Activated CD4-positive, CD25-positive, alpha-beta regulatory T cell treated with anti-CD3 and anti-CD28 coated beads, Interleukin-2, amount 50 U/mL, for 24 hours (primary cell): ENCODE data around the gene ACTMAP.
A peak's percentile ranks its signal among the peaks of the same experiment; 100 is the strongest.

Experiments used
- ATAC-seq, 2 donors: fragments of 150-1000 bp; cut with Tn5 transposase; one replicate each; pipeline ENCODE4 v1.10.0; 2021; ENCODE audit warnings: mild to moderate bottlenecking in 1 of 2, moderate library complexity in 1 of 2

The ACTMAP gene

DNA sequence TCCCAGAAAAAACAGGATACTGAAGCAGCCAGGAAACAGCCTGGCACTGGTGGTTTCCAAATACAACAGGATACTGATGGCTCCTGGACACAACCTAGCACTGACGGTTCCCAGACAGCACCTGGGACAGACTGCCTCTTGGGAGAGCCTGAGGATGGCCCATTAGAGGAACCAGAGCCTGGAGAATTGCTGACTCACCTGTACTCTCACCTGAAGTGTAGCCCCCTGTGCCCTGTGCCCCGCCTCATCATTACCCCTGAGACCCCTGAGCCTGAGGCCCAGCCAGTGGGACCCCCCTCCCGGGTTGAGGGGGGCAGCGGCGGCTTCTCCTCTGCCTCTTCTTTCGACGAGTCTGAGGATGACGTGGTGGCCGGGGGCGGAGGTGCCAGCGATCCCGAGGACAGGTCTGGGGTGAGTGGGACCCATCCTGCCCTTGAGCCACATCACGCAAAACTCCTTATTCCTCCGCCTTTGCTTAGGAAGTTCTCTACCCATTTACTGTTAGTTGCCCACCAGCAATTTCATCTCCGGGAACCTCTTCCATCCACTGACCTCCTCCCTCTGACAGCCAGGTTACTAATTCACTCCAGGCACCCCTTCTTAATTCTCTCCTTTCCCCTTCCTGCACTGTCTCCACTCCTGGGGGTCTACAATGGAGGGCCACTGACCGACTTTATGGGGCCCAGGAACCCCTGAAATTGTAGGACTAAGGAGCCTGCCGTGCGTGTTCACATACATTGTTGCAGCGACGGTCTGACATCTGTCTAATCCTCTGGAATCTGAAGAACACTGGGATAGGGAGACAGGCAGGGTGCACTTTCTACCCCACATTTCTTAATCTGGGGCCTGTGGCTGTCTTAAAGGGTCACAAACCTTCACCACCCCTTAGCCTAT lies 32.1 kb downstream of the ACTMAP start:
- ATAC-seq: no peak

DNA sequence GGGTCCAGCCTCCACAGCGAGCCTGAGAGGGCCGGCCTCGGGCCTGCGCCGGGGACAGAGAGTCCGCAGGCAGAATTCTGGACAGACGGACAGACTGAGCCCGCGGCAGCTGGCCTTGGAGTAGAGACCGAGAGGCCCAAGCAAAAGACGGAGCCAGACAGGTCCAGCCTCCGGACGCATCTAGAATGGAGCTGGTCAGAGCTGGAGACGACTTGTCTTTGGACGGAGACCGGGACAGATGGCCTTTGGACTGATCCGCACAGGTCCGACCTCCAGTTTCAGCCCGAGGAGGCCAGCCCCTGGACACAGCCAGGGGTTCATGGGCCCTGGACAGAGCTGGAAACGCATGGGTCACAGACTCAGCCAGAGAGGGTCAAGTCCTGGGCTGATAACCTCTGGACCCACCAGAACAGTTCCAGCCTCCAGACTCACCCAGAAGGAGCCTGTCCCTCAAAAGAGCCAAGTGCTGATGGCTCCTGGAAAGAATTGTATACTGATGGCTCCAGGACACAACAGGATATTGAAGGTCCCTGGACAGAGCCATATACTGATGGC lies 32.9 kb downstream of the ACTMAP start:
- no peak for ATAC-seq

DNA sequence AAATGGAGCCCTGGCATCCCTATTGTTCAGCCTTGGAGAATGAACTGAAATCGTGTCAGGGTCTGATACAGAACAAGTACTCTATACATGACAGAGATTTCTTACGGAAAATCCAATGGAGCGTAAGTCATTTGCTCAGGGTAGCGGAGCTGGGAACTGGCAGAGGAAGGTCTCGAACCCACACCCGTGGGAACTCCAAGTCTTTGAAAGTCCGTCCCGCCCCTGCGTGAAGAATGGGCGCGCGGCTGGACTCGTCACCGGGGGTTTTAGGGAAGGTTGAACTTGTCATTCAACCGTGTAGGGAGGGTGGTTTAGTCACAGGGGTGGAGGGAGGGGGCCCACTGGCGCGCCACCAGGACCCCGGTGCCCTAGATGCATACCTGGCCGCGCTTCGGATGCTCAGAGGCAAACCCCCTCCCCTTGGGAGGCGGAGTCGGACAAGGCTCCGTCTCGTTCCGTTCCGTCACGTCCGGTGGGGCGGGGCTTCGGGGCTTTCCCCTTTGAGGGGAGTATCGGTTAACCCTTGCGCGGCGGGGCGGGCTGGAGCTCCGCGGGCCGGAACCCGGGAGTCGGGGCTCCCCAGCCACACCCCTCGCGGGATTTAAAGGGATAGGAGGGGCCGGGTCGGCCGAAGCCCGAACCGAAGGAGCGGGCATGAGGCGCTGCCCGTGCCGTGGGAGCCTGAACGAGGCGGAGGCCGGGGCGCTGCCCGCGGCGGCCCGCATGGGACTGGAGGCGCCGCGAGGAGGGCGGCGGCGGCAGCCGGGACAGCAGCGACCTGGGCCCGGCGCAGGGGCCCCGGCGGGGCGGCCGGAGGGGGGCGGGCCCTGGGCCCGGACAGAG lies 33.6 kb downstream of the ACTMAP start, which contains the start of the genes COQ8B and ITPKC:
Gene COQ8B, minus strand, starts transcription at position 405 of the 843 bp plus-strand sequence. CDS start 2,254 bp downstream, outside the sequence.
Gene ITPKC, plus strand, starts transcription at position 631 of the 843 bp plus-strand sequence. Its CDS starts 24 bp downstream, at position 655.
- peak; percentile 75 to 78 for ATAC-seq

DNA sequence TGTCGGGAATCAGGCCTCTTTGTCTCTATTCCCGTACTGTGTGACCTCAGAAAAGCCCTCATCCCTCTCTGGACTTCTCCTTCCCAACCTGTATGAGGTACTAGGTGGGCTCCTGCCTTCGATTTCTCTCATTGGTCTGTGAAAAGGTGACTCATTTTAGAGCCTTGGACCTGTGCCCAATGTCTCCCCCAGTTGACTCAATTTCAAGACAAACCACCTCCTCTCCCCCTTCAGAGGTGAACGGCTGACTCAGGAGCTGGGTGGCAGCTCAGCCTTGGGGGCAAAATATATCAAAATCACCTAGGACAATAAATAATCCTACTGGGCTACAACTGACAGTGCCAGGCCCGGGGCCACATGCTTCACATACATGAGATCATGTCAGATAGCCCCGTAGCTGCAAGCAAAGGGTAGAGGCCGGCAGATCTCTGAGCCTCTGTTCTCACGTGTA lies 34.2 kb downstream of the ACTMAP start:
- peak; percentile 29 to 36 for ATAC-seq

DNA sequence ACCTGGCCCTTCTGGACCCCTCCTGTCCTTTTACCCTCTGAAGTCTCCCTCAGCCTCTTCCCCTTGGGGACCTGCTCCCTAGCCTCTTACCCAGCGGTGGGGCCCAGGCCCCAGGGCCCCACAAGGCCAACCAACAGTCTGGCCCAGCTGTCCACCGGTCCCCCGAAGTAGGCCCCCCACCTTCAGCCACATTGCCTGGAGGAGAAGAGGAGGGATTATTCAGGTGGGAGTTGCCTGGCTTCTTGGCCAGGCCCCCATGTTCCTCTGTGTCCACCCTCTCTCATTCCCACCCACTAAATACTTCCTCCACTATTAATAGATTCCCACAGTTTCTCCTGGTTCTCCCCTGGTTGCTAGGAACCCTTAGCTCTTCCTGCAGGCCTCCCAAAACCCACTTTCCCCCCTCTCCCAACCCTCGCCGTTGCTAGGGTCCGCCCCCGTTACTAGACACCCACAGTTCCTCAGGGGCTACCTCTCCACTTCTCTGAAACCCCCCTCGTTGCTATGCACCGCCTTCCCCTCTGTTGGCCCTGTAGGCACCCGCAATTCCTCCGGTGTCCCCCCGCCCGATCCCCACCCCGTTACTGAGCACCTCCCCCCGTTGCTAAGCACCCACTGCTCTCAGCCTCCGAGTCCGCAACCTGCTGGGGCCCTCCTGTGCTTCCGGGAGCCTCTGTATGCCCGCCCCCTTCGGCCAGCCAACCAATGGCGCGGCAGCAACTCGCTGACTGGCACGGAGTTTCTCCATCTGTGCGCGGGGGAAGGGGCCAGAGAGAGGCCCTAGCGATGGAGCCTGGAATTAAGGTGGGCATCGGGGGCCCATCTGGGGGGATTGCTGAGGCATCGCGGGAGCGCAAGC lies 35.6 kb downstream of the ACTMAP start:
- ATAC-seq: peak; percentile 72 to 76

DNA sequence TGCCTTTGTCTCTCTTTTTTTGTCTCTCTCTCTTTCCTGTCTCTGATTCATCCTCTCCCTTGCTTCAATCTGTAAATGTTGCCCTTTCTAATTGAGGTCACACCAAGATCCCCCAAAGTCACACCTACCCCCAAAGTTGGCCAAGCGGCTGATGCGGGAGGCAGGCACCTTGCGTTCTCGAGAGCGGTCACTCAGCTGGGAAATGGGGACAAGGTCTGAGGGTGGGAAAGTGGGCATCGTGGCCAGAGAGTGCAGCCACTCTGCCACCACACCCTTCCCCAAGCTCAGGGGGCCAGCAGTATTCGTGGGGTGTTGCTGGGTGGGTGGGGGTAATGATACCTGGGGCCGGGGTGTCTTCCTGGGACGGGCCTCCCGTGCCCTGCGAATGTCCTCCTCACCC lies 36.3 kb downstream of the ACTMAP start:
- no peak for ATAC-seq

DNA sequence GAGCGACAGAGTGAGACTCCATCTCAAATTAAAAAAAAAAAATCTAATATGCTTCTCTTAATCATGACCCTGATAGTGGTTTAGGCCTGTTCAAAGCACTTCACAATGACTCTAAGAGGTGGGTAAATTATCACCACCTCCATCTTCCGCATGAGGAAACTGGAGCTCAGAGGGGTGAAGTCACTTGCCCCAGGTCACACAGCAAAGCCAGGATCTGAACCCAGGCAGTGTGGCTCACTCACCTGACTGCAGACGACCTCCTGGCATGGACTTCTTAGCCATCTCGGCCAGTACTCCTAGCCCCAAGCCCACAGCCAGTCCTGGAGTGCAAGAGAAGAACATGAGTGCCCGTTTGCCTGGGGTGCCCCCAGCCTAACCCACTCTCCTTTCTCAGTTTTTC lies 40.5 kb downstream of the ACTMAP start:
- ATAC-seq: no peak

DNA sequence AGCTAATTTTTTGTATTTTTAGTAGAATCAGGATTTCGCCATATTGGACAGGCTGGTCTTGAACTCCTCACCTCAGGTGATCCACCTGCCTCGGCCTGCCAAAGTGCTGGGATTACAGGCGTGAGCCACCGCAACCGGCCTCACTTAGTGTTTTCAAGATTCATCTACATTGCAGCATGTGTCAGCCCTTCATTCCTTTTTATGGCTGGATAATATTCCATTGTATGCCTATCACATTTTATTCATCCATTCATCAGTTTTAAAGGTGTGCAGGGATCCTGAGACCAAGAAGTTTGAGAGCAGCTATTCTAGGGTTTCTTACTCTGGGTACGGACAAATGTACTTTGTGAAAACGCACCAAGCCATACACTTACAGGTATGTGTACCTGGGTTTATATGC lies 42.7 kb downstream of the ACTMAP start:
- no peak for ATAC-seq

DNA sequence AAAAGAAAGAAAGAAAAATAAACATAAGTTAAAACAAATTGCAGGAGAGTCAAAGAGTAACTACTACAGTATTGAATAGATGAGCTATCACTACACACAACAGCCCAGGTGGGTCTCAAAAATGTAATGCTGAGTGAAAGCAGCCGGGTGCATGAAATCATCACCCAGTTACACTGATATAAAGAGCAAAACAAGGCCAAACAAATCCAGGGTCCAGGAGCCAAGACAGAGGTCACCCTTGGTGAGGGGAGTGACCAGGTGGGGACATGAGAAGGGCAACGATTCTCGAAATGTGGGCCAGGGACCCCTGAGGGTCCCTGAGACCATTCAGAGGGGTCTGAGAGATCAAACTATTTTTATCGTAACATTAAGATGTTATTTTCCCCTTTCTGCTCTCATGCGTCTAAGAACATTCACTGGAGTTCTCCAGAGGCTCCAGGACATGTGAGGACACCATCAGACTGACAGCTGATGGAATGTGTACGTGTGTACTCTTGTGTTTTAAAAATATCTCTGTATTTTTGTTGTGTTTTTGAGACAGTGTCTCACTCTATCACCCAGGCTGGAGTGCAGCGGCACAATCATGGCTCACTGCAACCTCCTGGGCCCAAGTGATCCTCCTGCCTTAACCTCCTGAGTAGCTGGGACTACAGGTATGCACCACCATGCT lies 44.2 kb downstream of the ACTMAP start:
- ATAC-seq: no peak

DNA sequence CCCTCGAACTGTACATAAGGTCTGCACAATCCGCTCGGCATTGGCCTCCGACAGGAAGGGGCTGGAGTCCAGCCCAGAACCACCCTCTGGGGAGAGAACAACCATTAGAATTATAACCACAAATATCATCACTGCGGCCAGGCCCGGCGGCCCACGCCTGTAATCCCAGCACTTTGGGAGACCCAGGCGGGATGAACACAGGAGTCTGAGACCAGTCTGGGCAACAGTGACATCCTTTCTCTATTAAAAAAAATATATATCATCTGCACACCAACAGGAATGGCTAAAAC lies 45.0 kb downstream of the ACTMAP start:
- ATAC-seq: no peak

DNA sequence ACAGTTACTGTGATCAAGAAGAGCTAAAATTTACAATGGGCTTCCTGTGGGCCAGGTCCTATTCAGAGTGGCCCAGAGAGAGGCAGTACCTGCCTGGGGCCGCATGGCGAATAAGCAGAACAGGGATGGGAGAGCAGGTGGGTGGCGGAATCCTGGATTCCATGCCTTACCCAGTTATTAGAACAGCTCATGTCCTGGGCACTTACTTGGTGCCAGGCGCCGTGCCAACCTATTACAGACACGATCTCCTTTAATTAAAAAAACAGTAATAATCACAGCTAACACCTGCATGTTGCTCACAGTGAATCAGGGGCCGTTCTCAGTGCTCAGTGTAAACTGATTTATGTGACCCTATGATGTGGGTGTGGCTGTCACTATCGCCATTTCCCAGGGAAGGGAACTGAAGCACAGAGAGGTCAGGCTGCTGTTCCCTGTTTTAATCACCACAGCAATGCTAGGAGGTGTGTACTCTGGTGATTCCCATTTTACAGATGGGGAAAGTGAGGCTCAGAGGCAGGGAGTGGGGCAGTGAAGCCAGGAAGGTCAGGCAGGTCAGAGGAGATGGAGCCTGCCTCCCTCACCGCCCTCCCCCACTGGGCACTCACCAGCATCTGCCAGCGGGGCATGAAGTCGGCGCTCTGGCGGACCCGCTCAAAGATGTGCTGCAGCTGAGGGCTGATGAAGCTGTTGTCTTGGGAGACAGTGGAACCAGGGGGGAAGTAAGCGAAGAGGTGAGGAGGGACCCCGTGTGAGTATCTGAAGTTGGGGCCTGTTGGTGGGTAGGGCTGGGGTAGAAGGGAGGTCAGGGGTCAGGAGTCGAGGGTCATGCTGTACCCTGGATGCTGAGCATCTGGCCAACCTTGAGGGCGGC lies 45.6 kb downstream of the ACTMAP start:
- no peak for ATAC-seq

DNA sequence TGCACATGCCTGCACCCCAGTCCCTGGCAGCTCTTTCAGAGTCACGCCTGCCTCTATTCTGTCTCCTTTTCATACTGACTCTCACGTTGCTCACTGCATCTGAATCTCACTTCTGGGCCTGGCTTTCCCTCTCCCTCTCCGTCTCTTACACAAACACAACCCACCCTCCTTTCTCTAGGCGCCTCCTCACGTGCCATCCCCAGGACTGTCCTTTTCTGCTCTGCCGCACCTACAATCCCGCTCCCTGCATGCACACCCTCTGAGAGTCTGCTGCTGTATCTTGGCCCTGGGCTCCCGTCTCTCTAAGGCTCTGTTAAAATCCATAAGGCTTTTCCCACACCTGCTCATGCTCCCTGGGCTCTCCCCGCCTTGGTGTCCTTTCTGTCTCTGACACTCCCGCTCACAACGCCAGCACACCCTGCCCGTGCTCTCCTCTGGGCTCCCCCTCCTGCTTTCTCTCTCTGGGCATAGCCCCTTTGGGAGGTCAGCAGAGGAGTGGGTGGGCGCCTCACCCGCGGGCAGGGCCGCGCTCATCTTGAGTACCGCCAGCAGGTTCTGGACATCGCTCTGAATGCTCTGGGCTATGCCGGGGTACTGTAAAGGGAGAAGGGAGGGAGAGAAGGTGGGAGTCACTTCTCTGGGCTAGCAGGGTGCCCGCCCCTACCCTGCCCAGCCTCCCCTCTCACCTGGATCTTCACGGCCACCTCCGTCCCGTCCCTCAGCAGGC lies 47.1 kb downstream of the ACTMAP start:
- no peak for ATAC-seq

DNA sequence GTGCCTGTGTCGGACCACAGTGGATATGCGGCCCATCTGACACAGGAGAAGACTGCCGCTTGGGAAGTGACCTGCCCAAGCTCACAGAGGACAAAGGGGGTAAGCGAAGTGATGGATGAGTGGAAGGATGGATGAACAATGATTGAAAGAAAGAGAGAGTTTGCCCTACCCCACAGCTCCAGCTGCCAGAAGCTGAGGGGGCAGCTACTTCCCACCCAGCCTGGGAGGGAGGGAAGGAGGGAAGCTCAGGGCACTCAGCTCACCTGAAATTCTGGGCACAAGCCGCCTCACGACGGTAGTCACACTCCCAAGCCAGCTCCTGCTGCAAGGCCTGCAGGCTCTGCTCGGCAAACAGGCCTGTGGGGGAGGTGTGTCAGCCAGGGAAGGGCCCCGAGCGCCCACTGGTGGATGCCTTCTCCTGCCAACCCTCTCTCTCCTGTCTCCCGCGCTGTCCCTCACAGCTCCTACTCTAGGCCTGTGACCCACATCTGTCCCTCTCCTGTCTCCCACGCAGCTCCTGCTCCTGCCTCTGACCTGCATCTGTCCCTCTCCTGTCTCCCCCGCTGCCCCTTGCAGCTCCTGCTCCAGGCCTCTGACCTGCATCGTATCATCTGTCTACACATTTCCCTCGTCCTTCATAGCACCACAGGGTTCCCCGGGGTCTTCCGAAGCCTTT lies 47.8 kb downstream of the ACTMAP start:
- no peak for ATAC-seq

DNA sequence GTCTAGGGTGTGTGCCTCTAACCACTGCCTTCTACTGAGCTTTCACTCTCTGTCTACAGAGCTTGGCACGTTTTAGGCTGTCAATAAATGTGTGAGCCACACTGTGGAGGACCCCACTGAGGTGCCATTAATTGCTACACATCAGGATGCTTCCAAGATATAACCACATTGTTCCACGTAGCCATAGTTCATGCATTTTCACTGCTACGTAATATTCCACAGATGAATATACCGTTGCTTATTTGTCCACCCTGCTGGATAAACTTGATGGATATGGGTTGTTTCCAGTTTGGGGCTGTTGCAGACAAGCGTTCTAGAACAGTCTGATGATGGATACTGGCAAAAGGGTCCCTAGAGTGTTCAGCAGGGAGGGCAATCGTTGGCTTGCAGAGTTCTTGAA lies 48.5 kb downstream of the ACTMAP start:
- no peak for ATAC-seq

DNA sequence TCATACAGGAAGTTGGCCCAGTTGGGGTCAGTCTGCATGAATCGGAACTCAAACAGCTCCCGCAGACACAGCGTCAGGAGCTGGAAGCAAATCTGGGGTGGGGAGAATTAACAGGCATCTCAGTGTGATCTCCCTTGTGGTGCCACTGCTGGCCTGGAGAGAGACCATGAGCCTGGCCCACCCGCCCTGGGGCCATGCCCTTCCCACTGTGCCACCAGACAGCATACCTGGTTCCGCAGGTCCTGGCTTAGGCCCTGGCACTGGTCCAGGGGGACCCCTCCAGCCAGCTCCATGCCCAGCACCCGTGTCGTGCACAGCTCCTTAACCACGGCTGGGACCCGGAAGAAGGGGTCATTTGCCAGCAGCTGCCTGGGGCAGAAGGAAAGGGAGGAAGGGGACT lies 50.2 kb downstream of the ACTMAP start:
- ATAC-seq: no peak

DNA sequence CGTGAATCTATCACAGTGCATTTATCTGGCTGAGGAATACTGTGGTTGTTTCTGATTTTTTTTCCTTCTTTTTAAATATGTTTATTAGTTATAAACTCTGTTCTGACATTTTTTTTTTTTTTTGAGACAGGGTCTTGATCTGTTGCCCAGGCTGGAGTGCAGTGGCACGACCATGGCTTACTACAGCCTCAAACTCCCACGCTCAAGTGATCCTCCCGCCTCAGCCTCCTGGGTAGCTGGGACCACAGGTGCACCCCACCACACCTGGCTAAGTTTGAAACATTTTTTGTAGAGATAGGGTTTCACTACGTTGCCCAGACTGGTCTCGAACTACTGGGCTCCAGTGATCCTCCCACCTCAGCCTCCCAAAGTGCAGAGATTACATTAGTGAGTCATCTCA lies 53.3 kb downstream of the ACTMAP start:
- no peak for ATAC-seq

DNA sequence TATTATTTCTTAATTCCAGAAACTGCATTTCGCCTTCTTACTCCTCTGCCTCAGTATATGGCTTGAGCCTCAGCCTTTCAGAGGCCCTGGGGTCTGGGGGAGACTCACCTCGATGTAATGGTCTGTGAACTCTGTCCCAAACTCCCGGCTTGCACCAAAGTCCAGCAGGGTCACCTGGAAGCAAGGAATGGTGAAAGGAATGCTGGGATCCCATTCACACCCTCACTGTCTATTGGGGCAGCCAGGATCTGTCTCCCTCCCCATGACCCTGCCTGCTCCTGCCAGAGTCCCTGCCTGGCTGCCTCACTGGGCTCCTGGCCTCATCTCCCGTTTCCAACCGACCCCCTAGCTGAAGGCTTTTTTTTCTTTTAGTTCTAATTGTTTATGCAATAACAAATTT lies 54.4 kb downstream of the ACTMAP start:
- ATAC-seq: no peak

DNA sequence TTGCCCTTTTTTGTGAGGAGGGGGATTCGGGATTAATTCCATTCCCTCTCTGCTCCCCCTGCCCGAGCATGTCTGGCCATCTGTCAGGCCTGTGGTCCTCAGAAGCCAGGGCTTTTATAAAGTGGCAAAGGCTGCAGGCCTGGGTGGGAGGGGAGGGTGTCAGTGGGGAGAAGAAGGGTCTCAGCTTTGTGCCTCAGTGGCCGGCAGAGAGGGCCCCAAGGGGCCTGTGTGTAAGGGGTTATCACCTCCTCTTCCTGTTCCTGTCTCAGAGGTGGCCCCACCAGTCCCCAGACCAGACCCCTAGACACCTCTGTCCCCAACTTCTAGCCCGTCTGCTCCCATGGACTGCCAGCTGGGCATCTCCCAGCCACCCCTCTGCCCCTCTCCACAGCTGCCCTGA lies 56.4 kb downstream of the ACTMAP start:
- no peak for ATAC-seq

DNA sequence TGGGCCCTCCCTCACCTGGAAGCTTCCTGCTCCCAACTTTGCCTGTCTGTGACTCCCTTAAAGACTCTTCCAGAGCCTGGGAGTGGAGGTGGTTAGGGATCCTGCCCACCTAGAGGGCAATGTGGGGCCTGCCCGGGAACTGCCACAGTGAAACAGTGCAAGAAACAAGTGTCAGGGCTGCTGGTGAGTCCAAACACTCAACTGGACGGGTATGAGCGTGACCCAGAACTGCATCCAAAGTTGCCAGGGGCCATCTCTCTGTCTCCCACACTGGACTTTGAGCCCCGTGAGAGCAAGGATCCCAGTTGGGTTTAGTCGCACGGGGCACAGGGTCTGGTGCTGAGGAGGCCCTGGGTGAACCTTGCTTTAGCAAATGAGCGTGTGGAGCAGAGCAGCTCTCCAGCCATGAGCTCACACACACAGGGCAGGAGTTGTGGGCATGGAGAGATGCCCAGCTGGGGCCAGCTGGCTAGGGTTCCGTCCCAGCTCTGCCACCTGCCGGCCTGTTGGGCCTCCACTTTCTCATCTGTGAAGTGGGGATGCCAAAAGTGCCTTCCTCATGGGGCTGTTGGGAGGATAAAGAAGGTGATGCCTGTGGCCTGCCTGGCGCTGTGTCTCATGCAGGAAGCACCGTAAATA lies 57.0 kb downstream of the ACTMAP start:
- ATAC-seq: no peak
